ENCODE results near the gene EHD4. TPM values are rescaled to one million over a fixed set of nuclear protein-coding genes. Genes with fewer than 3 reads are reported as not detected.

The EHD4 gene
- total RNA-seq, 1 donor from 2014 or later: 39.7 TPM

DNA sequence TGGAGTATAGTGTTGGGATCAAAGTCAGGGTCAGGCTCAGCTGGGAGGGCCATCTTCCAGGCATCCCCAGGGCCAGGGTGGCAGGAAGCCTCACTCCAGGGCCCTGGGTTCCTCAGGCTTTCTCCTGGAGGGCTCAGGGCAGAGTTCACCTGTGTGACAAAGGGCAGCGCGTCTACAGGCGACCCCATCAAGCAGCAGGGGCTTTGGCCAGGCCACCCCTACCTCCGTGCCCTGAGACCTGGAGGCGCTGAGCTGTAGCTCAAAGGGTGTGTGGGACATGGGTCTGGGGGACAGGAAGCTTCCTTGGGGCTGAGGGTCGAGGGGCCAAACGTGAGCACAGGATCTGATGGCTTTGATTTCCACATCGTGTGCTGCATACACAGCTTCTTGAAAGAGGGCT is 91.3 kb downstream of the EHD4 start:
- DNase-seq (ENCODE audit: low spot score): no peak

DNA sequence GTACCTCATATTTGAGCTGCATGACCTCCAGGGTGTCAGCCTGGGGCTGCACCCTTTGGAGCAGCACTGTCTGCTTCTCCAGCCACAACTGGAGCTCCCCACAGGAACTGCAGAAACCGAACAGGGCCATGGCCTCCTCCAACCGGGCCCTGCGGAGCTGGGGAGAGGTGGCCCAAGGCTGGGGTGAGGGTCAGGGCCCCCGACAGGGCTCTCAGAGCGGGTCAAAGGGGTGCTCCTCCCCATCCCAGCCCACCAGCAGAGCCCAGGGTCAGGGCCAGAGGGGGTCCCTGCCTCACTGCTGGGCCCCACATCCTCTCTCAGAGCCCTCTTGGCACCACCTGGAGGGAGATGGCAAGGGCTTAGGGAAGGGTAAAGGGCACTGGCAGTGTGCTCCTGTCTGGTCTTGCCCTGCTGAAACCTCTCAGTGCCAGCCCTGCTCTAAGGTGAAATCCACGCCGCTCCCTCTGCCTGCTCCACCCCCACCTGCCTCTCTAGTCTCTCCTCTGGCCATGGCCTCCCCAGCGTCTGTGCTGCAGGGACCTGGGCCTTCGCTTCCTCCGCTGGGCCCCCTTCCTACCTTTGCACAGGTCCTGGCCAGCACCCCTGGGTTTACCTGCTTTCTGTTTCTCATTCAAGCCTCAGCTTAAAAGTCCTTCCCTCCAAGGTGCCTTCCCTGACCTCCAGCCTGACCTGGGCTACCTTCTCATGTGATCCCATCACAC is 92.0 kb downstream of the EHD4 start:
- no peak for DNase-seq (ENCODE audit: low spot score)

DNA sequence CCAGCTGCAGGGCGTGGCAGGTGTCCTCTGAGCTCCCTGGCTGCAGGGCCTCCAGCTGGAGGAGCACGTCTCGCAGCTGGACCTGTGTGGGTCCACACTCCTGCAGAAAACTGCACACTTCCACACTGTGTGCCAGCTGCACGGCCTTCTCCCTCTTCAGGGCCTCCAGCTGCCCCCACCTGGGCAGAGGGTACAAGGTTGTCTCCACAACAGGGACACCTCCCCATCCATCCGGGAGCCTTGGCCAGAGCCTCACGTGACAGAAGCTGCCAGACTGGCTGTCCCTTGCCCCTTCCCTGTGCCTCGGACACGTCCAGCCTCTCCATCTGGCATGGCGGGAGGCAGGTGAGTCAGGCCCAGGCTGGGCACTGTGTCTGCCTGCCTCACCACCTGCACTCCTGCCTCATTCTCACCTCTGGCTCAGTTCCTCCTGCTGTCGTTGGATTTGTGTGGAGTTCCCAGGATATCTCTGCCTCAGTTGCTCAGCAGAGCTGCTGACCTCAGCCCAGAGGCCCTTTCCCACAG is 93.0 kb downstream of the EHD4 start:
- DNase-seq (ENCODE audit: low spot score): no peak

- DNase-seq (ENCODE audit: low spot score): no peak
Observed at GRCh38 chr15:41878355-41878699, 94.0 kb downstream of the EHD4 start.

- DNase-seq (ENCODE audit: low spot score): no peak
Observed at GRCh38 chr15:41877631-41878354, 94.6 kb downstream of the EHD4 start.

DNA sequence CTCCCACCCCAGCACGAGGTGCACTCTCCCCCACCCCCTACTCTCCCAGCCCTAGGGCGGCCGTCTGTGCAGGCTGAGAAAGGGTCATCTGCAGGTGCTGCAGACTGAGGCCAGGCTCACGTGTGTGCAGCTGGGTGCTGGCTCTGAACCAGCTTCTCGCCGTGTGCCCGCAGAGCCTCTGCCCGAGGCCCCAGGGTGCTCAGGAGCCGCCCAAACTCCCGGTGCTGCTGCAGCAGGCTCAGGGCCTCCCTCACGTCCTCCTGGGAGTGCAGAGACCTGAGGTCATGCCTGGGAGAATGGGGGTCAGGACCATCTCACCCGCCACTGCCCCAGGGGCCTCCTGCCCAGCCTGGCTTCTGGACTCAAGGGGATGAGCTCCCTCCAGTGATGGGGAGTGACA is 95.7 kb downstream of the EHD4 start:
- no peak for DNase-seq (ENCODE audit: low spot score)

DNA sequence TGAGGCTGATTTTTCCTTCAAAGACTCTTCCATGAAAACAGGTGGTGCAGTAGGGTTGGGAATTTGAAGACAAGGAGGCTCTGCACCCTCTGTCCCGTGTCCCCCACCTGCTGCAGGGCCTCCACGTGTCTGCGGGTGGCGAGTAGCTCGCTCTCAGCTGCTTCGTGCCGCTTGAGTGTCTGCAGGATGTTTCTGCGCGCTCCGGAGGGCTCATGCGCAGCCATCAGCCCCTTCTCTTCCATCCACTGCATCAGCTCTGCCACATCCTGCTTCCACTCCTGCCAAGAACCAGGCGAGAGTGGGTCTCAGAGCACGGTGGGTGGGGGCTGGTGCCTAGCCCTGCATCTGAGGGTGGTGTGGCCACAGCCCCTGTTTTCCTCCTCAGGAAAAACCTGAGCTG is 96.3 kb downstream of the EHD4 start:
- no peak for DNase-seq (ENCODE audit: low spot score)

GRCh38 chr15:41874736-41875135 is 97.6 kb downstream of the EHD4 start:
- no peak for DNase-seq (ENCODE audit: low spot score)

GRCh38 chr15:41873711-41874110 is 98.6 kb downstream of the EHD4 start:
- no peak for DNase-seq (ENCODE audit: low spot score)

- no peak for DNase-seq (ENCODE audit: low spot score)
Observed at GRCh38 chr15:41872166-41872747, 100.1 kb downstream of the EHD4 start.

DNA sequence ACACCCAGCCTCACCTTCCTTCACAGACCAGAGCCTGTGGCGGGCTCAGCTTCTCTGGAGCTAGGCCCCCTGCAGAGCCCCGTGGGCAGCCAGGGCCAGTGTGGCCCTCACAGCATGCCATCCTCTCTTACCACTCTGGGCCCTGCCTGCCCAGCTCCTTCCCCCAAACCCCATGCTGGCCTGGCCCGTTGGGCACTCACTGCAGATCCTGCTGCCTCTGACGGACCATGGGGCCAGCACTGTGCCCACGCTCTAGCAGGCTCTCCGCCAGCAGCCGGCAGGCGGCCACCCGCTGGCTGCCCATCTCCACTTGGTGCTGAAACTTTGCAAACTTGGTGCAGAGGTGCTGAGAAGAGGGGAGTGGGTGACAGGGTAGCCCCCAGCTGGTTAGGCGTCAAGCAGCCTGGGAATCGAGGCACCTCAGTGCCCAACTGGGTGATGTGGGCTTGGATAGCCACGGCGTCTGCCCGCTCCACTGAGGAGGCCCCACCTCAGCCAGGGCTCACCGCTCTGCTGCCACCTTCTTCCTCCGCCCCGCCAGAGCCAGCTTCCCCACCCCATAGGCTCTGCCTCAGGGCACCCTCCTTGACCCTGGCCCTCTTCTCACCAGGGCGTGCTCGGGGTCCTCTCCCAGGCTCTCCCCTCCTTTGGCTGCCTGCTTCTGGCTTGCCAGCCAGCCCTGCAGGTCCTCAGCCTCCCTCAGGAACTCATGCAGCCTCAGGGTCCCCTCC is 101.0 kb downstream of the EHD4 start:
- no peak for DNase-seq (ENCODE audit: low spot score)

- DNase-seq (ENCODE audit: low spot score): no peak
Observed at GRCh38 chr15:41870689-41871081, 101.7 kb downstream of the EHD4 start.

- DNase-seq (ENCODE audit: low spot score): no peak
Observed at GRCh38 chr15:41869770-41870688, 102.3 kb downstream of the EHD4 start.

DNA sequence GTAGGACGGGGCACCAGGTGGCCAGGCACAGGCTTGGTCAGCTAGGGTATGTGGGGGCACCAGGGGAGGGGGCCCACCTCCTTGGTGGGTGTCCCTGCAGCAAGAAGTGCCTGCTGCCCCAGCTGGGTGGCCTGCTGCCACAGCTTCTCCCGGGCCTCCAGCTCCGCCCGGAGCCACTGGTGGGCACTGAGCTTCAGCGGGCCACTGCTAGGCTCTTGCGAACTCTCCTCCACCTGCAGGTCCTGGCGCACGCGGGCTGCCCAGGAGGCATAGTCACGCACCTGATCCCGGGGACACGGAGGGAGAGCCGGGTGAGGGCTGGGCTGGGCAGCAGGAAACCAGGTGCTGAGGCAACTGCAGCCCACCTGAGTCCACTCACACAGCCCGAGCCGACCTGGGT is 104.0 kb downstream of the EHD4 start:
- DNase-seq (ENCODE audit: low spot score): no peak

GRCh38 chr15:41866872-41867579 is 105.3 kb downstream of the EHD4 start:
- no peak for DNase-seq (ENCODE audit: low spot score)

DNA sequence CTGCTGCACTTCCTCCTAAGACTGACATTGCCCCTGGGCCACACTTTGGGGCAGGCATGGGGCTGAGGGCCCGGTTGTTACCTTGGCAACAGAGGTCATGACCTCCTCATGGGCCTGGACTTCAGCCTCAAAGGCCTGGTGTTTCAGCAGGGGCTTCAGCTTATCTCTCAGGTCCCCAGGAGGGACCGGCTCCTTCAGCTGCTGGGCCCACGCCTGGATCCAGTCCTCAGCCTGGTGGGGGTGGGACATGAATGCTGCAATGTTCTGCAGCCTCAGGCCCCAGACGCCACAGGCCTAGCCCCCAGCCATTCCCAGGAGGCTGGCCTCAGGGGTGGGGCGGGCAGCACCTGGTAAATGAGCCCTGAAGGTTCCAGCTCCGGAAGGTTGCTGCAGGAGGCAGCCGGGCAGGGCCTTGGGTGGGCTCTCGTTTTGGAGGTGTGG is 106.1 kb downstream of the EHD4 start:
- DNase-seq (ENCODE audit: low spot score): no peak

DNA sequence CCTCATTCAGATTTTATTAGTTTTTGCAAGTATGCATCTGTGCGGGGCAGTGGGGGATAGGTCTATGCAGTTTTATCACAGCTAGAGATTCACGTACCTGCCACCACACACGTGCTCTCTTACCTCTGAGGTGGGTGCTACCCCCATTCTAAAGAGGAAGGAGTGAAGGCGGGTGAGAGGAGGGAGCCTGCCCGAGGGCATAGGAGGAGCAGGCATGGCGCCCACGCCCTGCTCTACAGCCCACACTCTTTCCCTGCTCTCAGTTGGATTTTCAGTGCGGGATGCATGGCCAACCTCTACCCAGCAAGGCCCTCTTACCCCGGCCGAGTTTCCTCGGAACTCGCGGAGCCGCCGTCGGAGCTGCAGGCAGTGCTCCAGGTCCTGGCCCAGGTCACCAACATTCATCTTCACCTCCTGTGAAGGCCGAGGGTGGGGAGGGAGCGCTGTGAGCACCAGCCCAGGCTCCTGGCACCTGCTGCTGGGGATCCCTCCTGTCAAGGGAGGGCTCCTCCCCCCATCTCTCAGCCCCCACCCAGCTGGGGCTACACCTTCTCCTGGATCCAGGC is 106.8 kb downstream of the EHD4 start:
- no peak for DNase-seq (ENCODE audit: low spot score)

GRCh38 chr15:41862515-41863116 is 109.7 kb downstream of the EHD4 start:
- DNase-seq (ENCODE audit: low spot score): peak; percentile 83

GRCh38 chr15:41861736-41862356 is 110.5 kb downstream of the EHD4 start:
- no peak for DNase-seq (ENCODE audit: low spot score)
